ENCODE measurements around the gene MED12L. TPM values are rescaled to one million over a fixed set of nuclear protein-coding genes. Genes with fewer than 3 reads are reported as not detected.

Gene MED12L
- total and polyA plus RNA-seq, 9 of the 15 experiments (the other 6 are each of a cell fraction or from before 2014, with no cell fraction given): not detected

- CTCF ChIA-PET (ENCODE audit: low intra/inter-chr PET ratio): no interaction called here
- H3K79me2 ChIP-seq (ENCODE audit: control insufficient read depth, insufficient read depth, low read length): no peaks in the 10 kb centered on the region
- no peaks in the 10 kb centered on the region for H3K9me3 ChIP-seq (replicated peaks; ENCODE audit: control insufficient read depth, insufficient read depth, low read depth, low read length)
- in situ Hi-C loops (cut with MboI): no loop called here
- no peak overlapping the region for H3K4me2 ChIP-seq (ENCODE audit: insufficient read depth, low read length)
- H3K9ac ChIP-seq (ENCODE audit: insufficient read depth in 1 of 2, low read depth in 2 of 2, low read length in 2 of 2): no peak overlapping the region
- intact Hi-C loops (cut with micrococcal nuclease): no loop called here
- FAIRE-seq (no peak), DNase-seq (ENCODE audit: extremely low read depth in 1 of 4, low spot score in 3 of 4) (no peak), ATAC-seq (peak; percentile 72)
- H3K27me3 ChIP-seq (ENCODE audit: control insufficient read depth in 2 of 2, insufficient read depth in 2 of 2, low read length in 2 of 2): peaks cover 0 to 5% of the 10 kb centered on the region in 2 experiments; a peak in 1 of 5 replicates
- H3K27ac ChIP-seq (ENCODE audit: extremely low read depth, low read depth, low read length): no peak overlapping the region
- TF ChIP-seq ZBTB9 (CRISPR knock-in tag; IDR thresholded peaks at IDR 0.05): no peak
- TF ChIP-seq CTCF (IDR thresholded peaks at IDR 0.05 in 2 of 3, conservative IDR thresholded peaks at IDR 0.05 in 1 of 3; ENCODE audit: insufficient read depth in 2 of 3, low read depth in 1 of 3, low read length in 3 of 3): peak in 2 of 3 experiments; percentile 3 to 36; a peak in 1 of 6 replicates
- no peaks in the 10 kb centered on the region for H4K20me1 ChIP-seq (replicated peaks; ENCODE audit: control insufficient read depth, insufficient read depth, low read length)
- peak overlapping the region; percentile 67 for H2AFZ ChIP-seq (ENCODE audit: low read depth, low read length)
- no peaks in the 10 kb centered on the region for H3K36me3 ChIP-seq (ENCODE audit: control insufficient read depth, insufficient read depth, low read length)
- no peak overlapping the region for H3K4me3 ChIP-seq
- H3K9me1 ChIP-seq (ENCODE audit: control insufficient read depth, insufficient read depth, low read length): no peaks in the 10 kb centered on the region
- BruUV-seq (replicated peaks): no TSS peak
- no peaks in the 10 kb centered on the region; a peak in 3 of 5 replicates for H3K4me1 ChIP-seq (replicated peaks in 1 of 2; ENCODE audit: control insufficient read depth in 2 of 2, insufficient read depth in 2 of 2, low read length in 2 of 2)
- POLR2A ChIA-PET: interaction anchor here (0.7 to 1.1 kb wide), 2 partner anchors 9 to 13 kb away, joined by 3 read pairs; no protein-coding TSS in a partner anchor
These were observed 340.8 kb downstream of the MED12L start for GRCh38 chr3:151426341-151426657.

Measured in K562 (cell line).